Endometrial microvascular endothelial cells (primary cell): Measurements from ENCODE around the gene SCN7A. TPM values are rescaled to one million over a fixed set of nuclear protein-coding genes. Genes with fewer than 3 reads are reported as not detected.
"Not testable (repeated sequence)": the region's sequence is repeated elsewhere in the genome, so short reads cannot be mapped to it uniquely, and the experiment has no call there.

ENCODE experiments used
- in situ Hi-C: cut with HindIII; loops from 2 replicates; pipeline ENCODE4 v1.10.0; 2017; ENCODE audit warnings: low sequenced_read_pairs, low pct_unique_long_range_greater_than_20kb; ENCODE audit errors: inconsistent ontology term
- total RNA-seq: library from RNA; depleted of rRNA; stranded (reverse); fragments of >200 nt; gene quantifications from one replicate; pipeline ENCODE4 v1.2.3, GENCODE V29; 2015; ENCODE audit errors: inconsistent ontology term

SCN7A gene
- total RNA-seq, 1 donor from 2014 or later, result not detected

GRCh38 chr2:166458674-166459073, 35.4 kb downstream of the SCN7A start:
- in situ Hi-C loops, result no loop called here

- in situ Hi-C loops, result not testable (repeated sequence)
Measured at GRCh38 chr2:166455823-166456222, 38.2 kb downstream of the SCN7A start.

DNA sequence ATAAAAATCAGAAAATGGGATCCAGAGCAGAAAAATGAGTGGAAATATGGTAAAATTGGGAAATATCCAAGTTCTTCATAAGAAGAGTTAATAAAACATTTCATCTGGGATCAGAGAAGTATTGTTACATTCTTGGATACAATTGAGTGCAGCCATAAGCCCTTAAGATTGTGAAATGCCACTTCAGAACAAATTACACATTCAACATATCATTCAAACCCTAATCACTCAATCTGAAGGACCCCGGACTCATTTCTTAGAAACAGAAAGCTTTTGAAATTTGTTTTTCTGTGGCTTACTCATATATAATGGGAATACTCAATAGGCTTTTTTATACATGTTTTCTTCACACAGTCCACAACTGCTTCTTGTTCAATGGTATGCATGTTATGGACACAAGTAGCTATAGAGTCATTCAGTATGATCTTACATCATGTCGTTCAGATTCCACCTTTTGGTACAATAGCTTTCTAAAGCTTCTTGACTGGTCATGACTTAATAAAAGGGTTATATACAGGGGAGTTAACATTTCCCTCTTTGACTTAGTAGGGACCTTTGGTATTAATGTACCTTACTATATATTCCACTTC, 39.9 kb downstream of the SCN7A start:
- in situ Hi-C loops, result no loop called here

GRCh38 chr2:166451468-166451867, 42.6 kb downstream of the SCN7A start:
- in situ Hi-C loops, result no loop called here

GRCh38 chr2:166449439-166449838, 44.6 kb downstream of the SCN7A start:
- in situ Hi-C loops, result no loop called here

- in situ Hi-C loops, result no loop called here
Measured at GRCh38 chr2:166448106-166448505, 45.9 kb downstream of the SCN7A start.

DNA sequence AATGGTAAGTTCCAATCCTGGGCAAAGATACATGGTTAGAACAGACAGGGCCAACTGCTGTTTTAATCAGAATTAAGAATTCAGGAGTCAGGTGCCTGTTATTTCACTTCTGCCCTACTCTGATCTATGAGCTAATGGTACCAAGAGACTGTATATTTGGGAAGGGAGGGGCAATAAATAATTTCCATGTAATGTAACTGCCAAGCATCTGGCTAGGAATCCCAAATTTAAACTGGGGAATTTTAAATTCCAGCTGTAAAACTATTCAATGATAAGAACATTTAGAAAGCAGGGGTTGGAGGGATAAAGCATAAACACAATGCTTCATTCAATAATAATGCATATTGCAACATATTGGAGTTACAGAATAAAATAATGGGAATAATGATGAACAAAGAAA, 49.7 kb downstream of the SCN7A start:
- in situ Hi-C loops, result no loop called here

DNA sequence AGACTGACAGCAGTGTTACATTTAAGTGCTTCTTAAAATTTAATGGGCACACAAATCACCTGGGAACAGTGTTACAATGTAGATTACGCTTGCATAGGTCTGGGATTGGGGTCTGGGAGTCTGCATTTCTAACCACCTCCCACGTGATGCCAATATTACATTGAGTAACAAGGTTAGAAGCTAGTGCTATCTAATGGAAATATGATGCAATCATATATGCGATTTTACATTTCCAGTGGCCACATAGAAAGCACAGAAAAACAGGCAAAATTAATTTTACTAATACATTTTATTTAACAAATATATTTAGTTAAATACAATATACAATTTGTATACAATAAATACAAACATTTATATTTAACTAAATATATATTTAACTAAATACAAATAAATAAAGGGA, 53.7 kb downstream of the SCN7A start:
- in situ Hi-C loops, result no loop called here

- in situ Hi-C loops, result no loop called here
Measured at GRCh38 chr2:166439078-166439477, 55.0 kb downstream of the SCN7A start.

GRCh38 chr2:166436976-166437375, 57.1 kb downstream of the SCN7A start:
- in situ Hi-C loops, result no loop called here

DNA sequence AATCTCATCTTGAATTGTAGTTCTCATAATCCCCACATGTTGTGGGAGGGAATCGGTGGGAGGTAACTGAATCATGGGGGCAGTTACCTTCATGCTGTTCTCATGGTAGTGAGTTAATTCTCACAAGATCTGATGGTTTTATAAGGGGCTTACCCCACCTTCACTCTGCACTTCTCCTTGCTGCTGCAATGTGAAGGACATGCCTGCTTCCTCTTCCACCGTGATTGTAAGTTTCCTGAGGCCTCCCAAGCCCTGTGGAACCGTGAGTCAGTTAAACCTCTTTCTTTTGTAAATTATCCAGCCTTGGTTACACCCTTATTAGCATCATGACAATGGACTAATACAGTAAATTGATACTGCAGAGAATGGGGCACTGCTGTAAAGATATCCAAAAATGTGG, 57.9 kb downstream of the SCN7A start:
- in situ Hi-C loops, result no loop called here

- in situ Hi-C loops, result no loop called here
Measured at GRCh38 chr2:166434491-166434890, 59.6 kb downstream of the SCN7A start.

DNA sequence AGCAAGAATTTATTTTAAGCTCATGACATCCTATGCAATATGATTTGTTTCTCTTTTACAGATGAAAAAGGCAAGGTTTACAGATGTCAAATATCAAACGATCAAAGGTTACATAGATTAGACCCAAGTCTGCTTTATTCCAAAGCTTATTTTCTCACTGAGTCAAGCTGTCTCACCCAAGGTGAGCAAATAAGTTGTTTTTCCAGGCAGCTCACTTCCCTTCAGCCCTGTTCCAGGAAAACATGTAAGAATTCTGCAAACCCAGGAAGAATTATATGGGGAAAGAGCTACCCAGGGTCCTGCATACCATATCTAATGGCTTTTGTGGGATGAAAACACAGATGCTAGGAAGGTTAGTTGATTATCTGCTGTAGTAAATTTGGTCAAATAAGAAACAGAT, 60.6 kb downstream of the SCN7A start:
- in situ Hi-C loops, result no loop called here

DNA sequence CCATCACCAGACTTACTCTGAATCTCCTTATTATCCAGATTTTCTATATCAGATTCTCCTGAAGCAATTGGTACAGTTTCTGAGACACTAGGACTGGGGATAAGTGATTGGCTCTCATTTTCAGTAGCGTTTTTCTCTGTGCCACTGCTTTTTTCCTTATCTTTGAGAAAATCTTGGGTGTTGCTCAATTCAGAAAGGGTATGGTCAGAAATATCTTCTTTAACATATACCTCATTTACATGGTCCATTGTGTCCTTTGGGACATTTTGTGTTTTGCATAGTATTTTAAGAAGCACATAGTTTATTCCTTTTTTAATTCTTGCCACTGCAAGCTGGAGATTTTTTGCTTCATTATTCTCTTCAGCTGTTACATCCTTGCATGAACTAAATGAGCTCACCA, 61.7 kb downstream of the SCN7A start:
- in situ Hi-C loops, result no loop called here

DNA sequence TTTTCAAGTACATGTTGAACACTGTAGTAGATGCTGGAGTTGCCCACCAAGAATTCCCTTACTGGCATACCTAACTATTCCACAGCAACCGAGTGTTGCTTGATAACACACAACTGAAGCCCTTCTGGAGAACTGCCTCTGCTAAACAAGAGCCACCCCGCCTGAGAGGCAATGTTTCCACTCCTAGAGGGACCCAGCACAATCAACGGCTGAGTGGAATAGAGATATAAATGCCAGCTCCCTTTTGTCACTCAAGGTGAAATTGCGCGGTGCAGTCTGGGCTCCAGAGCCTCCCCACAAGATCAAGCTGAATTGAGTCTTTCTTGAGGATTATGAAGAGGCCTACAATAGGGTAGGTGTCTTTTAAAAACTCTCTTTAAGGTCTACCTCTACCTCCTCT, 69.2 kb downstream of the SCN7A start:
- in situ Hi-C loops, result no loop called here

DNA sequence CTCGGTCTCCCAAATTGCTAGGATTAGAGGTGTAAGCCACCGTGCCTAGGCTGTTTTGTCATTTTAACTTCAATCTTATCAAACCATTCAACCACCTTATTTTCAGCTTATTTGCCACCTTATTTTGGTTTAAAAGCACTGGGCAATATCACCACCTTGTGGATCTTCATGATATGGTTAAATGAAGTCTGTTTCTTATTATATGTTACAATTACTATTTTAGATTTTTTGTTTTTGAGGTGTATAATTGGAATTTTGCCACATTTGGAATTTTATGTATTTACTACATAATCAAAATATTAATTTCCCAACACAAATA, 74.5 kb downstream of the SCN7A start:
- in situ Hi-C loops, result no loop called here

DNA sequence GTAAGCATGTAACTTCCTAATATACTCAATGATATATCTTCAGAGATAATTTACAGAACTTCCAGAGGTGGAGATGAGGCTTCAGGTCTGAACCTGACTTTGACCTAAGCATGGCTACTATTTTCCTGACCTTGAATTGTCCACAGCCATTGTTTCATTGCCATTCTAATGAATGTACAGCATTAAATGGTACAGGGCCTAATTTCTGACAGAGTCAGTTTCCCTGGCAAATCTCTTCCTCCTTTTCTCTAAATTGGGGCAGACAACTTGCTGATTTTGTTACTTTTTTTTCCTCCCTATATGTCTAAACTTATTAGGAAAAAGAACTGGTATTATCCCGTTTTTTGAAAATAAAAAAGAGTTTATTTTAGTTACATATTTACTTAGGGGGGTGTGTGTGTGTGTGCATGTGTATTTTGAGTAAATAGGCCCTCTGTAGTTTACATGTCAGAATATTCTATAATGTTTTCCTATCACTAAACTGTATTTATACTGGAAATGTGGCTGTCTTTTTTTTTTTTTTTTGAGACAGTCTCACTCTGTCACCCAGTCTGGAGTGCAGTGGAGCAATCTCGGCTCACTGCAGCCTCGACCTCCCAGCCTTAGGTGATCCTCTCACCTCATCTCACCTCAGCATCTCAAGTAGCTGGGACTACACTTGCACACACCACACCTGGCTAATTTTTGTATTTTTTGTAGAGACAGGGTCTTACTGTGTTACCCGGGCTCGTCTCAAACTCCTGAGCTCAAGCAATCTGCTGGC, 75.0 kb downstream of the SCN7A start:
- in situ Hi-C loops, result no loop called here

GRCh38 chr2:166417669-166418068, 76.4 kb downstream of the SCN7A start:
- in situ Hi-C loops, result no loop called here

DNA sequence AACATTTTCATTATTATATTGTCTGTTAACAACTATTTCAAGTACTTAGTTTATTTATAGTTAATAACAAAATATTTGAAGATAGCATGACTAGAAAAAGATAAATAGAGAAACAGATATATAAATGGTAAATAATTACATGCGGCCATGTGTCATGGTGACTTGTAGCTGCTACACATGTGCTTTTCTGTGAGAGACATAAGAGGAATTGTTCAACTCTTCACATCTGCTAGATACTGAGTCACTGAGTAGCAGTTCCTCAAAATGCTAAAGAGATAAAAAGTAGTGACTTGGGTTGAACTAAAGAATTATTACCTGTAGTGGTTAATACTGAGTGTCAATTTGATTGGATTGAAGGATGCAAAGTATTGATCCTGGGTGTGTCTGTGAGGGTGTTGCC, 80.8 kb downstream of the SCN7A start:
- in situ Hi-C loops, result no loop called here

GRCh38 chr2:166411473-166412230, 82.4 kb downstream of the SCN7A start:
- in situ Hi-C loops, result no loop called here
